ENCODE results near the gene ARPP19.
A peak's percentile ranks its signal among the peaks of the same experiment; 100 is the strongest.
"Not testable (repeated sequence)": the region's sequence is repeated elsewhere in the genome, so short reads cannot be mapped to it uniquely, and the experiment has no call there.

ARPP19 gene

GRCh38 chr15:52551186-52551585 is 17.6 kb downstream of the ARPP19 start:
- DNase-seq (ENCODE audit: low read depth), result not testable (repeated sequence)

DNA sequence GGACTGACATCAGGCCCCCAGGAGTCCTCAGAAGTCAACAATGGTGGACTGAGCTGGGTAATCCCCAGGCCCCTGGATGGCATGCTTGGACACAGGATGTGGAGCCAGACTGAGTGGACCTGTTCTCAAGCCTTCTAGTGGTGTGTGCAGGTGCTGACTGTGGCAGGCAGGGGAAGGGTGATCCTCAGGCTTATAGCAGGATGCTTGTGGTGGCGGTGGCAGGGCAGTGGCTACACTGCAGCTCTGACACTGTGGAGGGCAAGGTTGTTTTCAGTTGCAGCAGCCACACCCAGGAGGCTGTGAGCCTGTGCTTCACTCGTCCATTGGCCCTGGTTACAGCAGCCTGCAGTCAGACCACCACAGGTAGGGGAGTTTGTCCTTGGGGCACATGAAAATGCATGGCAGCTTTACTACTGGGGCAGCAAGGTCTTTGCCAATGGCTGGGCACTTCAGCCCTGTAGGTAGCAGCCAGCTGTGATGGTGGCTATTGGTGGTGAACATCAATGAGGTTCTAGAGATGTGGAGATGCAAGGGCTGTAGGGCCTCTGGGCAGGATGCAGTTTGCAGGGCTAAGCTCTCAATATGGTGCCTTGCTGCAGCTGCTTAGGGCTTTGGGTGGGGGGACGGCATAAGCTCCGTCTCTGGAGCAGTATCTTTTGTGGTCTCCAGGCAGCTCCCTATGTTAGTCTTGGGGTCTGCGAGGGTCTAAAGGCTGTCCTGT is 22.6 kb downstream of the ARPP19 start:
- DNase-seq (ENCODE audit: low read depth), result no peak

DNA sequence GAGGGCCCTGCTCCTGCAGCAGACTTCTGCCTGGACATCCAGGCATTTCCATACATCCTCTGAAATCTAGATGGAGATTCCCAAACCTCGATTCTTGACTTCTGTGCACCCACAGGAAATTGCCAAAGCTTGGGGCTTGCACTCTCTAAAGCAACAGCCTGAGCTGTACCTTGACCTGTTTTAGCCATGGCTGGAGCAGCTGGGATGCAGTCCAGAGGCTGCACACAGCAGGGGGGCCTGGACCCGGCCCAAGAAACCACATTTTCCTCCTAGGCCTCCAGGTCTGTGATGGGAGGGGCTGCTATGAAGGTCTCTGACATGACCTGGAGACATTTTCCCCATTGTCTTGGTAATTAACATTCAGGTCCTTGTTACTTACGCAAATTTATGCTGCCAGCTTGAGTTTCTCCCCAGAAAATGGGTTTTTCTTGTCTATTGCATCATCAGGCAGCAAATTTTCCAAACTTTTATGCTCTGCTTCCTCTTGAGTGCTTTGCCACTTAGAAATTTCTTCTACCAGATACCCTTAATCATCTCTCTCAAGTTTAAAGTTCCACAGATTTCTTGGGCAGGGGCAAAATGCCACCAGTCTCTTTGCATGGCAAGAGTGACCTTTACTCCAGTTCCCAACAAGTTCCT is 28.3 kb downstream of the ARPP19 start:
- DNase-seq (ENCODE audit: low read depth), result no peak

DNA sequence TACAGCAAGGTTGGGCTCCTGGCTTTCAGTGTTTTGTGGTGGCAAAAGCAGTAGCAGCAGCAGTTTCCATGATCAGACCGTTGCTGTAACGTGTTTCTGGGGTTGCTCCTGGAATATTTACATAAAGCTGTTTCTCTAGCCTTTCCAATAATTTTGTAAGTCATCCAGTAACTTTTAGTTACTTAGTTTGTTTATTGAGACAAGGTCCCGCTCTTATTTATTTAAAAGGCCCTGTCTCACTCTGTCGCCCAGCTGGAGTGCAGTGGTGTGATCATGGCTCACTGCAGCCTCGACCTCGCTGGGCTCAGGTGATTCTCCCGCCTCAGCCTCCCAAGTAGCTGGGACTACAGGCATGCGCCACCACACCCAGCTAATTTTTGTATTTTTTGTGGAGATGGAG is 31.4 kb downstream of the ARPP19 start:
- no peak for DNase-seq (ENCODE audit: low read depth)

GRCh38 chr15:52532427-52532826 is 36.4 kb downstream of the ARPP19 start:
- no peak for DNase-seq (ENCODE audit: low read depth)

DNA sequence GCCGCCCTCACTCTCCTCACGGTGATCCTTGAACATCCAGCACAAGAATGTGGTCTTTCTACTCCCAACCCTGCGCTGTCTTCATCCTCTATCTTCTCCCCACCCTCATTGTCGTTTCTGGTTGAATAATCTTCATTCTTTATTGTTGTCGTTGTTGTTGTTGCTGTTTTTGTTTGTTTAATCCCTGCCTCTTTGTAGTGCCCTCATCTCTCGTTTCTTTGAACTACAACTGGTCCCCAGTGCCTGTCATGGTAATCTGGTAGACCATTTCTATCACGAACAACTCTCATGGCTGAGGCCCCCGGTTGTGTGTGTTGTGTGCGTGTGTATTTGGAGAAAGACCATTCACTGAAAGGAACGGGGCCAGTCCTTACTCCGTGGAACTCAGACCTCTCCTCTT is 38.9 kb downstream of the ARPP19 start:
- no peak for DNase-seq (ENCODE audit: low read depth)

GRCh38 chr15:52529341-52529924 is 39.4 kb downstream of the ARPP19 start:
- no peak for DNase-seq (ENCODE audit: low read depth)

- peak; percentile 78 for DNase-seq (ENCODE audit: low read depth)
Measured at GRCh38 chr15:52528564-52529340, 40.1 kb downstream of the ARPP19 start, which contains the start of gene MYO5A. TSS of gene MYO5A (minus strand) at chr15:52528880. CDS start at chr15:52528806, 74 bp downstream.

GRCh38 chr15:52527911-52528563 is 40.8 kb downstream of the ARPP19 start:
- peak; percentile 68 for DNase-seq (ENCODE audit: low read depth)

DNA sequence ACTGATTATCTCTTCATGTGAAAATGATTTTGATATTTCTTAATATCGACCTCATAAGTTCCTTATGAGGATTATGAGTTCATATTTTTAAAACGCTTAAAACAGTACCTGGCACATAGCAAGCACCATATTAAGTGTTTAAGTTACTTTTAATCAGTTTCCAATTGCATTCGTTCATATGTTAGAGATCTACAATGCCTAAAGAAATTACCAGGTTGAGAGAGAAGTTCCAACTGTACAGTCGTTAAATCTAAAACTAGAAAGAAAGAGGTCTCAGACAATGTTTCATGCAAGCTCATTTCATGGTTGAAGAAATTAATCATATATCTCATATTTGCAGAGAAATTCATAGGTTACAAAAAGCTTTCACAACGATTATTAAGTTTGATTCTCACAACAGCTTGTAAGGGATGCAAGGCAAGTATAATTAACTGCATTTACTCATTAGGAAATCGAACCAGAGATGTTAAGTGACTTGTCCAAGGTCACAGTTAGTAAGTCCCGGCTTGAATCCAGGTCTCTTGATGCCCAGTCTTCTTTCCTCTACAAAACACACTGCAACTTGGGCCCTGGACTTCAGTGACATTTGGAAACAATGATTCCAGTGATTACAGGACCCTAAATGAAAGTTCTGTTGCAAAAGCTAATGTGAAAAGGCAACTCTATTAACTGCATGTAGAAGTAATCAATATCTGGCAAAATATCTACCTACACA is 41.5 kb downstream of the ARPP19 start:
- no peak for DNase-seq (ENCODE audit: low read depth)

DNA sequence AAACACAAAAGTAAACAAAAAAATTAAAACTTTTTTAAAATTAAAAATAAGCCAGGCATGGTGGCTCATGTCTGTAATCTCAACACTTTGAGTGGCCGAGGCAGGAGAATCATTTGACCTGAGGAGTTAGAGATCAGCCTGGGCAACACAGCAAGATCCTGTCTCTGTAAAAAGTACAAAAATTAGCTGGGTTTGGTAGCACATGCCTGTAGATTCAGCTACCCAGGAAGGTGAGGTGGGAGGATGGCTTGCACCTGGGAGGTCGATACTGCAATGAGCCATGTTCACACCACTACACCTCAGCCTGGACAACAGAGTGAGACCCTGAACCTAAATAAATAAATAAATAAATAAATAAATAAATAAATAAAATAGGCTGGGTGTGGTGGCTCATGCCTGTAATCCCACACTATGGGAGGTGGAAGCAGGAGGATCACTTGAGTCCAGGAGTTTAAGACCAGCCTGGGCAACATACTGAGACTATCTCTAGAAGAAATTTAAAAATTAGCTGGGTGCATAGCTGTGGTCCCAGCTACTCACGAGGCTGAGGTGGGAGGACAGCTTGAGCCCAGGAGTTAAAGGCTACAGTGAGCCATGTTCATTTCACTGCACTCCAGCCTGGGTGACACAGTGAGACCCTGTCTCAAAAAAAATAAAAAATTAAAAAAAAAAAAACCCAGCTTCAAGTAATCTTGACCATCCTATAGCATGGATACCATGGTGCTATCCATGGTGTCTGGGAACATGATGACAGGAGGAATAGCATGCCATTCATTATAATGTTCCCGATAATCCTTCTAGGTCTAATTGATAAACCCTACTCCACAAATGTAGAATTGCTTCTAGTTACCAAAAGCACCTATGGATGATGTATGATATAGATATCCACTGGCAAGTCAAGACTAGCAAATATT is 44.4 kb downstream of the ARPP19 start:
- no peak for DNase-seq (ENCODE audit: low read depth)

DNA sequence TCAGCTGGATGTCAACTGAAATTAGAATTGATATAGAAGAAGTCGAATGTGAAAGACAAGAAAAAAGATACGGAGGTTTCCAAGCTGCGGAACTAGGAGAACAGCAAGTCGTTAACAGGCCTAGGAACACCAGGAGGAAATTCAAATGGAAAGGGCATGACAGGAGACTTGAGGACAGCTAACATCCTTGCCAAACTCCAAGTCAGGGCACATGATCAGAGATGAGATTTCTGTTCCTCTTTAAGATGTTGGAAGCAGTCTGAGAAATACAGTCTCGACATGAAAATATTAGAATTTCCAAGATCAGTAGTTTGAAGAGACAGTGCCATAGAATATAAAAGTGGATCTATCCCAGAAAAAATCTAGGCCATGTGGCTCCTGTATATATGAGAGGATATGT is 45.2 kb downstream of the ARPP19 start:
- DNase-seq (ENCODE audit: low read depth), result no peak

DNA sequence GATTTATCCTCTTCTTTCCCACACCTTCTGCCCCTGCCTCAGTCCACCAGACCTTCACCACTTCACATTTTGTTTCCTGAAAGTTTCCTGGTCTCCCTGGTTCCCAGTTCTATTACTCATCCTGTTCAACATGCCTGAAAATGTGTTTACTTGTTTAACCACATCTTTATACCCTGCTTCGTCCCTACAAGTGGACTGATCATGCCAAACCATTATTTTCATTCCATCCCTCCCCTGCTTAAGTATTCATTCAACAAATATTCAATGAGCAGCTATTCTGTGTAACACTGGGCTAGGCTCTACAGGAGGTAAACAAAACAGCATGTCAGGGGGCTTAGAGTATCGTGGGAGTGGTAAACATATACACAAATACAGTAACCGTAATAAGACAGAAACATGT is 45.6 kb downstream of the ARPP19 start:
- DNase-seq (ENCODE audit: low read depth), result peak; percentile 76

DNA sequence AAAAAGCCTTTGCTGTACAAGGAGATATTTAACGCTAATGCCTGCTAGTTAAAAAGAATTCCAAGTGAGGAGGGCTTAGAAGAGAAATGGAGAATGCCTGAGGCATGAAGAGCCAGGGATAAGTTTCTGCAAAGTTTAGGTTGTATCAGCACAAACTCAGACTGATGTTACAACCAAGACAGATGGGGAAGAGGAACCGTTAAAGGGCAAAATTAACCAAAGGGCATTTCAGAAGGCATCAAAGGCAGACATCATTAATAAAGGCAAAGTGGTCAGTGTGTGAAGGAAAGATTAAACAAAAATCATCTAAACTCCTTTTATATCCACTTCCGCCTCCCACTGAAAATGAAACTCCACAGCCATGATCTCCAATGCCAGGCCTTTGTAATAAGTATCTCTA is 47.1 kb downstream of the ARPP19 start:
- DNase-seq (ENCODE audit: low read depth), result no peak

GRCh38 chr15:52520421-52520820 is 48.4 kb downstream of the ARPP19 start:
- no peak for DNase-seq (ENCODE audit: low read depth)

GRCh38 chr15:52518487-52519371 is 50.1 kb downstream of the ARPP19 start:
- DNase-seq (ENCODE audit: low read depth), result no peak

DNA sequence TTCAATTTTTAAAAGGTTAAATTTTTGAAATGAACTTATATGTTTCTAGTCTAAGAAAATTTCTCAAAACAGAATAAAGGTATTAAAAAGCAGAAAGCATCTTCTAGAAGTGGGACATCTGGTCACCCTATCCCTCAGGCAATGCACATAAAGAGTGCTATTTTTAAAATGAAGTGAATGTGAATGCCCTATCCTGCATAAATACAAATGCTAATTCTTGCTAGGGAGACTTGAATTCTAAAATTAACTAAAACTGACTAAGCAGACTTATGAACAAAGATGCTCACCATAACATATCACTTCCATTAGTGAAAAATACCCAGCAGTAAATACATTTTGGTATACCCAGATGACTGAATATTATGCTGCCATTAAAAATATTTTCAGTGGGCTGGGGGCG is 51.8 kb downstream of the ARPP19 start:
- no peak for DNase-seq (ENCODE audit: low read depth)

- DNase-seq (ENCODE audit: low read depth), result no peak
Measured at GRCh38 chr15:52515343-52515742, 53.5 kb downstream of the ARPP19 start.

GRCh38 chr15:52514482-52514881 is 54.3 kb downstream of the ARPP19 start:
- no peak for DNase-seq (ENCODE audit: low read depth)
